T-cell (primary cell): ENCODE results near the gene TTBK1. TPM values are rescaled to one million over a fixed set of nuclear protein-coding genes. Genes with fewer than 3 reads are reported as not detected.
"Not testable (repeated sequence)": the region's sequence is repeated elsewhere in the genome, so short reads cannot be mapped to it uniquely, and the experiment has no call there.

Experiments
- ATAC-seq, 4 experiments: fragments of 200-7000 bp in 3 of 4; fragments of 150-1000 bp in 1 of 4; cut with Tn5 transposase; replicated peaks in 1 of 4; 1 replicate in 3 of 4; 2 replicates in 1 of 4; pipeline ENCODE4 v1.10.0; 2021; ENCODE audit warnings: moderate library complexity in 3 of 4, mild to moderate bottlenecking in 2 of 4, moderate number of reproducible peaks in 1 of 4
- CTCF ChIA-PET, 2 donors: fragments of 300-600 bp; sonication (Branson Sonifier 250); formaldehyde crosslinking; loops; one replicate each; lab custom pipeline; 2022; ENCODE audit warnings: antibody characterized with exemption in 2 of 2; lab: Charles Lee
- POLR2A ChIA-PET, 2 donors: fragments of 300-600 bp; sonication (Branson Sonifier 250); formaldehyde crosslinking; loops; one replicate each; lab custom pipeline; 2022; ENCODE audit warnings: antibody characterized with exemption in 2 of 2; lab: Charles Lee
- DNase-seq, 35 experiments: peaks; one replicate each; pipeline versions ENCODE4 v3.0.0 to v3.0.0-alpha.2; 2013 to 2023
- H3K27ac ChIP-seq: one replicate; pipeline ENCODE4 v1.5.1; 2013; ENCODE audit warnings: low read length
- H3K27me3 ChIP-seq, 2 experiments: replicated peaks in 1 of 2; 1 replicate in 1 of 2; 2 replicates in 1 of 2; pipeline versions ENCODE4 v1.6.1 to v1.7.0; 2013; ENCODE audit warnings: low read length in 1 of 2, mixed read lengths in 1 of 2; ENCODE audit not compliant: control insufficient read depth in 2 of 2, insufficient read depth in 2 of 2; ENCODE audit errors: extremely low read depth in 1 of 2
- H3K36me3 ChIP-seq, 2 donors: 1 replicate in 1 of 2; 2 replicates in 1 of 2; pipeline versions ENCODE4 v1.6.1 to v1.7.0; 2013; ENCODE audit warnings: low read length in 1 of 2; ENCODE audit not compliant: control insufficient read depth in 2 of 2, insufficient read depth in 1 of 2; ENCODE audit errors: extremely low read depth in 1 of 2
- H3K4me1 ChIP-seq, 2 experiments: 1 replicate in 1 of 2; 2 replicates in 1 of 2; pipeline versions ENCODE4 v1.6.1 to v1.7.0; 2013; ENCODE audit warnings: low read length in 2 of 2, mixed read lengths in 1 of 2; ENCODE audit not compliant: insufficient read depth in 2 of 2, control insufficient read depth in 1 of 2; ENCODE audit errors: extremely low read depth in 1 of 2
- H3K4me3 ChIP-seq, 2 donors: 1 replicate in 1 of 2; 2 replicates in 1 of 2; pipeline versions ENCODE4 v1.5.1 to v1.7.0; 2013; ENCODE audit warnings: mild to moderate bottlenecking in 2 of 2, low read length in 1 of 2, moderate library complexity in 1 of 2; ENCODE audit not compliant: control insufficient read depth in 1 of 2; ENCODE audit errors: extremely low read depth in 1 of 2
- H3K9me3 ChIP-seq: 2 replicates; pipeline ENCODE4 v1.7.0; 2013
- H3K27ac Mint-ChIP-seq, 2 donors: one replicate each; pipeline ENCODE4 v1.8.0; 2020 to 2021; ENCODE audit warnings: mild to moderate bottlenecking in 2 of 2, mixed read lengths in 2 of 2
- H3K27me3 Mint-ChIP-seq, 2 donors: one replicate each; pipeline ENCODE4 v1.8.0; 2021 to 2022; ENCODE audit warnings: mixed read lengths in 2 of 2
- H3K36me3 Mint-ChIP-seq: one replicate; pipeline ENCODE4 v1.8.0; 2021; ENCODE audit warnings: mixed read lengths
- H3K4me1 Mint-ChIP-seq, 3 donors: one replicate each; pipeline ENCODE4 v1.8.0; 2020 to 2022; ENCODE audit warnings: mixed read lengths in 3 of 3, mild to moderate bottlenecking in 1 of 3
- H3K4me3 Mint-ChIP-seq, 3 donors: one replicate each; pipeline ENCODE4 v1.8.0; 2020 to 2022; ENCODE audit warnings: mild to moderate bottlenecking in 3 of 3, mixed read lengths in 3 of 3, moderate library complexity in 3 of 3
- H3K9me3 Mint-ChIP-seq, 3 donors: one replicate each; pipeline ENCODE4 v1.8.0; 2020 to 2022; ENCODE audit warnings: mixed read lengths in 3 of 3
- WGBS: methylation state at CpG from one replicate; pipeline ENCODE4 v1.1.5; 2013; ENCODE audit warnings: missing lambda C conversion rate; ENCODE audit not compliant: insufficient coverage; 5-methylcytosine and 5-hydroxymethylcytosine counted together
- total RNA-seq, 35 experiments: library from RNA in 6 of 35; stranded (reverse) in 6 of 35; fragments of 120-200 nt in 1 of 35; gene quantifications; one replicate each; pipeline versions ENCODE4 v1.2.1 to v1.2.4 and lab custom pipeline; 2013 to 2026

TTBK1 gene
- total RNA-seq, 5 donors from 2014 or later (not counting 1 experiment from before 2014, with no cell fraction given) = 0.03 to 0.07 TPM; not detected in 3

DNA sequence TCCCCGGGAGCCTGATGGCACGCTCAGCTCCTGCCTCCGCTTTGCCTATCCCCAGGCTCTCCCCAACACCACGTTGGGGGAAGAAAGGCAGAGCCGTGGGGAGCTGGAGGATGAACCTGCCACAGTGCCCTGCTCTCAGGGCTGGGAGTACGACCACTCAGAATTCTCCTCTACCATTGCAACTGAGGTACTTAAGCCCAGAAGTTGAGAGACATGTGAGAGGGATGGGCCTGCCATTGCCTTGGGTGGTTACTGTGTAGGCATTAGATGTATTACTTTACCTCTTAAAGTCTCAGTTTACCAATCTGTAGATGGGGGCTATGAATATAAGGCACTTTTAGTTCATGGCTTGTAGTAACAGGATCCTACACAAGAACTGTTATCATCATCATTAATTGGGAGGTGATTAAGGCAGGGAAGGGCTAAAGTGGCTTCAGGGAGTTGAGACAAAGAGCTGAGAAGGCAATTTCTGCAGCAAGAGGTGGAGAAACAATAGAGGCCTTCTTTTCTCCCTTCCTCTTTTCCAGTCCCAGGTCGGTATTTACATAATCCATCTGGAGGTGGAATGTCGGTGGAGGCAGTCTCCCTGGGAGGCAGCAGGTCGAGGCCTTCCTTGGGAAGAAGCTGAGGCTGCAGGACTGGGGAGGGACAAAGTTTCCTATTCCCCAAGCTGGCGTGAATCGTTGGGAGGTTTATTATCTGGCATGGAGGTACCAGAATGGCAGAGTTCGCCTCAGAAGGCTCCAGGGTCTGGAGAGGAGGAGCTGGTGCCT is 55.5 kb downstream of the TTBK1 start:
- no peaks in the 10 kb centered on the region for H3K36me3 Mint-ChIP-seq
- Histone ChIP-seq H3K27ac (no peak overlapping the region), H3K4me3 (no peak overlapping the region), H3K27me3 (peaks cover 0 to 43% of the 10 kb centered on the region in 2 experiments), H3K9me3 (no peaks in the 10 kb centered on the region), H3K4me1 (no peaks in the 10 kb centered on the region), H3K36me3 (no peaks in the 10 kb centered on the region)
- ATAC-seq (no peak), DNase-seq (no peak)
- peaks cover 0 to 6% (median 0%) of the 10 kb centered on the region in 3 donors for H3K4me1 Mint-ChIP-seq
- WGBS = 56% methylated on average over 5 of the region's 12 CpGs
- H3K9me3 Mint-ChIP-seq = no peaks in the 10 kb centered on the region
- no peak overlapping the region for H3K27ac Mint-ChIP-seq
- peaks cover 8 to 11% of the 10 kb centered on the region in 2 donors for H3K27me3 Mint-ChIP-seq
- no peak overlapping the region for H3K4me3 Mint-ChIP-seq
- ChIA-PET POLR2A (no interaction called here), CTCF (no interaction called here)

GRCh38 chr6:43299338-43300293 is 56.3 kb downstream of the TTBK1 start:
- Histone ChIP-seq H3K36me3 (no peaks in the 10 kb centered on the region), H3K27ac (no peak overlapping the region), H3K27me3 (peaks cover 0 to 43% of the 10 kb centered on the region in 2 experiments), H3K4me3 (no peak overlapping the region), H3K4me1 (no peaks in the 10 kb centered on the region), H3K9me3 (no peaks in the 10 kb centered on the region)
- no peak for DNase-seq
- peaks cover 8 to 11% of the 10 kb centered on the region in 2 donors for H3K27me3 Mint-ChIP-seq
- H3K27ac Mint-ChIP-seq = no peak overlapping the region
- 83% methylated on average over 15 of the region's 18 CpGs for WGBS
- H3K36me3 Mint-ChIP-seq = no peaks in the 10 kb centered on the region
- ATAC-seq = no peak
- POLR2A ChIA-PET = no interaction called here
- H3K4me3 Mint-ChIP-seq = no peak overlapping the region
- H3K4me1 Mint-ChIP-seq = peaks cover 0 to 6% (median 0%) of the 10 kb centered on the region in 3 donors
- H3K9me3 Mint-ChIP-seq = no peaks in the 10 kb centered on the region
- CTCF ChIA-PET = no interaction called here

DNA sequence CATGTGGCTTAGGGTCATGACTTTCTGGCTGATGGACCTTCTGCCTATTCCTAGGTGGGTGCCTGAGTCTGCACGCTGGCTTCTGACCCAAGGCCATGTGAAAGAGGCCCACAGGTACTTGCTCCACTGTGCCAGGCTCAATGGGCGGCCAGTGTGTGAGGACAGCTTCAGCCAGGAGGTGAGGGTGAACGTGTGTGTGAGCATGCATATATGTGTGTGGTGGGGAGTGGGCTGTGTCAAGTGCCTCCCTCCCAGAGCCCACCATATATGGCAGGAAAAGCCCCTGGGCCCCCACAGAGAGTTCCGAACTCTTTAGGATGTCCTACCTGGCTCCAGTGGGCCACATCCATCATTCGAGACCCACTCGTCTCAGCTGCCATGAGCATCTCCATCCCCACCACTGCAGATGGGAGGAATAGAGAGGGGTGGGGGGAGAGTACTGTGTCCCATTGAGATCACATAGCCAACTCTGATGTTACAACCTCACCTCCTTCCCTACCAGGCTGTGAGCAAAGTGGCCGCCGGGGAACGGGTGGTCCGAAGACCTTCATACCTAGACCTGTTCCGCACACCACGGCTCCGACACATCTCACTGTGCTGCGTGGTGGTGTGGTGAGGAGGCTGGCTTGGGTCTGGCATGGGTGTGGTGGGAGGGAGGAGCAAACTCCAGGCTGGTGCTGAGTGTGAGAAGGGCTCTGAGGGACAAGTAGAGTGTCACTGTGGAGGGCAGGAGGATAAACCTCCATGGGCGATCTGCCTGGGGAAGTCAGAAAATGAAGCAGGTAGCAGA is 58.0 kb downstream of the TTBK1 start:
- Mint-ChIP-seq H3K4me1 (peaks cover 0 to 6% (median 0%) of the 10 kb centered on the region in 3 donors), H3K27ac (no peak overlapping the region), H3K9me3 (no peaks in the 10 kb centered on the region), H3K36me3 (no peaks in the 10 kb centered on the region), H3K27me3 (peaks cover 8 to 11% of the 10 kb centered on the region in 2 donors), H3K4me3 (no peak overlapping the region)
- no peak for ATAC-seq
- DNase-seq = no peak
- Histone ChIP-seq H3K4me3 (no peak overlapping the region), H3K27ac (no peak overlapping the region), H3K4me1 (no peaks in the 10 kb centered on the region), H3K36me3 (no peaks in the 10 kb centered on the region), H3K27me3 (peaks cover 0 to 43% of the 10 kb centered on the region in 2 experiments), H3K9me3 (no peaks in the 10 kb centered on the region)
- 74% methylated on average over 5 of the region's 15 CpGs for WGBS
- CTCF ChIA-PET = no interaction called here
- POLR2A ChIA-PET = interaction anchor here in 1 of 2 donors (0.6 kb wide), 1 partner anchor 23 kb away, joined by 4 read pairs; no protein-coding TSS in a partner anchor

GRCh38 chr6:43302126-43302525 is 58.8 kb downstream of the TTBK1 start:
- H3K9me3 ChIP-seq = no peaks in the 10 kb centered on the region
- H3K27ac ChIP-seq = no peak overlapping the region
- Mint-ChIP-seq H3K36me3 (no peaks in the 10 kb centered on the region), H3K9me3 (no peaks in the 10 kb centered on the region), H3K4me1 (peaks cover 0 to 6% (median 0%) of the 10 kb centered on the region in 3 donors), H3K27me3 (peaks cover 8 to 10% of the 10 kb centered on the region in 2 donors), H3K4me3 (no peak overlapping the region), H3K27ac (no peak overlapping the region)
- ATAC-seq (no peak), DNase-seq (no peak)
- WGBS = 92% methylated on average over 19 of the region's 19 CpGs
- ChIA-PET POLR2A (interaction anchor here in 1 of 2 donors (0.5 kb wide), 1 partner anchor 73 kb away, joined by 3 read pairs; the partner anchor contains the start of gene DNPH1), CTCF (no interaction called here)
- H3K27me3 ChIP-seq = peaks cover 0 to 40% of the 10 kb centered on the region in 2 experiments
- H3K36me3 ChIP-seq = no peaks in the 10 kb centered on the region
- H3K4me3 ChIP-seq = no peak overlapping the region
- no peaks in the 10 kb centered on the region for H3K4me1 ChIP-seq

GRCh38 chr6:43303006-43303405 is 59.7 kb downstream of the TTBK1 start:
- WGBS = 68% methylated on average over 8 of the region's 11 CpGs
- H3K4me3 Mint-ChIP-seq, H3K4me3 ChIP-seq, H3K27ac ChIP-seq, H3K4me1 ChIP-seq, ATAC-seq, DNase-seq, CTCF ChIA-PET, H3K9me3 Mint-ChIP-seq, H3K27me3 Mint-ChIP-seq, H3K9me3 ChIP-seq, H3K36me3 ChIP-seq, H3K4me1 Mint-ChIP-seq, H3K36me3 Mint-ChIP-seq, POLR2A ChIA-PET, H3K27ac Mint-ChIP-seq: not testable (repeated sequence)
- H3K27me3 ChIP-seq = peaks cover 0 to 37% of the 10 kb centered on the region in 2 experiments
